Measurements from ENCODE around the gene FAM53B. TPM values are rescaled to one million over a fixed set of nuclear protein-coding genes. Genes with fewer than 3 reads are reported as not detected.

Gene FAM53B
- total RNA-seq, 1 donor from 2014 or later, result 35.9 TPM

GRCh38 chr10:124701038-124701365 lies 43.2 kb downstream of the FAM53B start:
- no peak overlapping the region for H3K4me3 Mint-ChIP-seq
- H3K36me3 Mint-ChIP-seq, result peaks cover 14% of the 10 kb centered on the region
- peaks cover 21% of the 10 kb centered on the region for H3K4me1 Mint-ChIP-seq (ENCODE audit: unreplicated experiment)
- no peaks in the 10 kb centered on the region for H3K27me3 Mint-ChIP-seq
- TF ChIP-seq, protein P1, sequence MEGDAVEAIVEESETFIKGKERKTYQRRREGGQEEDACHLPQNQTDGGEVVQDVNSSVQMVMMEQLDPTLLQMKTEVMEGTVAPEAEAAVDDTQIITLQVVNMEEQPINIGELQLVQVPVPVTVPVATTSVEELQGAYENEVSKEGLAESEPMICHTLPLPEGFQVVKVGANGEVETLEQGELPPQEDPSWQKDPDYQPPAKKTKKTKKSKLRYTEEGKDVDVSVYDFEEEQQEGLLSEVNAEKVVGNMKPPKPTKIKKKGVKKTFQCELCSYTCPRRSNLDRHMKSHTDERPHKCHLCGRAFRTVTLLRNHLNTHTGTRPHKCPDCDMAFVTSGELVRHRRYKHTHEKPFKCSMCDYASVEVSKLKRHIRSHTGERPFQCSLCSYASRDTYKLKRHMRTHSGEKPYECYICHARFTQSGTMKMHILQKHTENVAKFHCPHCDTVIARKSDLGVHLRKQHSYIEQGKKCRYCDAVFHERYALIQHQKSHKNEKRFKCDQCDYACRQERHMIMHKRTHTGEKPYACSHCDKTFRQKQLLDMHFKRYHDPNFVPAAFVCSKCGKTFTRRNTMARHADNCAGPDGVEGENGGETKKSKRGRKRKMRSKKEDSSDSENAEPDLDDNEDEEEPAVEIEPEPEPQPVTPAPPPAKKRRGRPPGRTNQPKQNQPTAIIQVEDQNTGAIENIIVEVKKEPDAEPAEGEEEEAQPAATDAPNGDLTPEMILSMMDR (conservative IDR thresholded peaks at IDR 0.05), result no peak
- no peaks in the 10 kb centered on the region for H3K9me3 Mint-ChIP-seq
- peak overlapping the region; percentile 23 for H3K27ac Mint-ChIP-seq
- DNase-seq (ENCODE audit: extremely low spot score, unreplicated experiment), result no peak

DNA sequence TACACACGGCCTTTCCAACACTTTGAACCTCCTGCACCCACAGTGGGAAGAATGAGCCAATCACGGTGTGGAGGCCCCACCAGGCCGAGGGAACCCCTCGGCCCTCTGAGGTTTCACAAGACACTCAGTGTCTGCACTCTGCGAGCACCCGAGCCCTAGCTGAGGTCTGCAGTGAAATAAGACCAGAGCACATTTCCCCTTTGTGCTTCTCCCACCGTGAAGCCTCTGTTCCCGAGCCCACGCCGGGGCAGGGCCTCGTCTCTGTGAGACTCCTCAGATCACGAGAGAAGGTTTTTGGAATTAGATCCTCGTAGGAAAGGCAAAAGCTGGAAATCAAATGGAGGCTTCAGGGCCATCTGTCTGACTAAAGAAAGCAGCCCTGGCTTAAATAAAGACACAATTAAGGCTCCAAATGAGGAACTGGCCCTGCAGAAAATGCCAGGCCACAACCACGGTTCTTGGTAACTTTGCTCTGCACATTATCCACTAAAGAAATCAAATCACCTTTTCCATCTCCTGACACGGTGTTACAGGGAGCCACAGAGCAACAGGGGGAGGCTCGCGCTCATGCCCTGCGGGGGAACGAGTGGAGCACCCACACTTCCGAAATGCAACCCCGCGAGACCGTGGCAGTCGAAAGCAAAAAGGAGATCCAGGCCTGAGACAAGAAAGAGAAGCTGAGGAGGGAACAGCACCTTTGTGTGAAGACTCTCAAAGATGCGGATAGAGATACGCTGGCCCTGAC lies 43.7 kb downstream of the FAM53B start:
- peaks cover 19% of the 10 kb centered on the region for H3K36me3 Mint-ChIP-seq
- H3K27ac Mint-ChIP-seq, result no peak overlapping the region
- H3K27me3 Mint-ChIP-seq, result no peaks in the 10 kb centered on the region
- H3K4me1 Mint-ChIP-seq (ENCODE audit: unreplicated experiment), result peaks cover 25% of the 10 kb centered on the region
- H3K4me3 Mint-ChIP-seq, result no peak overlapping the region
- TF ChIP-seq, protein P1 (conservative IDR thresholded peaks at IDR 0.05), result no peak
- no peaks in the 10 kb centered on the region for H3K9me3 Mint-ChIP-seq
- no peak for DNase-seq (ENCODE audit: extremely low spot score, unreplicated experiment)

- TF ChIP-seq, protein P1 (conservative IDR thresholded peaks at IDR 0.05), result no peak
- H3K27ac Mint-ChIP-seq, result no peak overlapping the region
- H3K9me3 Mint-ChIP-seq, result no peaks in the 10 kb centered on the region
- H3K27me3 Mint-ChIP-seq, result no peaks in the 10 kb centered on the region
- no peak overlapping the region for H3K4me3 Mint-ChIP-seq
- peaks cover 26% of the 10 kb centered on the region for H3K36me3 Mint-ChIP-seq
- no peak for DNase-seq (ENCODE audit: extremely low spot score, unreplicated experiment)
- peaks cover 32% of the 10 kb centered on the region for H3K4me1 Mint-ChIP-seq (ENCODE audit: unreplicated experiment)
These were observed 44.5 kb downstream of the FAM53B start for GRCh38 chr10:124699471-124700292.

DNA sequence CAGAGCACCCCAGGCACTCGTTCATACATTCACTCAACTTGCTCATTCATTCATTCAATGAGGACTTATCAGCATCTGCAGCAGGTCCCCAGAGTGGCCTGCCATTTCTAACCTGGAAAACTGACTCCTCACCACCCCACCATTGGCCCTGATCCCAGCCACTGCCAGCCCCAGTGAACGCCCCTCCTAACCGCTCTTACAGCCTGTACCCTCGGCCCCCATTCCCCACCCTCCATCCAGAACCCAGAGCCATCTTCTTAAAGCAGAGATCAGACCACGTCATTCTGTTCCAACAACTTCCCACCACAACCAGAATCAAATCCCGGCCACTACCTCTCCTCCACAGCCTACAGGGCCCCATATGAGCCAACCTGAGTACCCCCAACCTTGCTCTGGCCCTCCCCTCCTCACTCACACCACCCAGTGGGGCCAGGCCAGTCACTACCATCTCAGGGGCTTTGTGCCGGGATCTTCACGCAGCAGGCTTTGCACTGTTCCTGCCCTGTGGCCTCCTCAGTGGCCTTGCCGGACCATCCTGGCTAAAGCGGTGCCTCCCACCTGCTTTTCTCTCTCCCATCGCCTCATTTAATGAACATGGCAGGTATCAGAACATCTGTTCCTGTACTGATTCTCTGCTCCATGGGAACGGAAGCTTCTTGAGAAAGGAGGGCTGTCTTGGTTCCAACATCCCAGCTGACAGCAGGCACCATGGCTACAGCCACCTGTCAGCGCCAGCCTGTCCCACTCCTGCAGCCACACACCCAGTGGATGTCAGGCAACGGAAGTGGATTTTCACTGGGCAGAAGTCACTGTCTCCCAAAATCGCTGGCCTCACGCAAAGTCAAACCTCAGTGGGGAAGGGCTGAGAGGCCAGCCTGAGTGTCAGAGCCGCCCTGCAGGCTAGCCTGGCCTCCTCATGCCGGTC lies 45.4 kb downstream of the FAM53B start:
- peak overlapping the region; percentile 43 for H3K27ac Mint-ChIP-seq
- peaks cover 40% of the 10 kb centered on the region for H3K4me1 Mint-ChIP-seq (ENCODE audit: unreplicated experiment)
- no peak overlapping the region for H3K4me3 Mint-ChIP-seq
- no peaks in the 10 kb centered on the region for H3K9me3 Mint-ChIP-seq
- no peaks in the 10 kb centered on the region for H3K27me3 Mint-ChIP-seq
- peaks cover 19% of the 10 kb centered on the region for H3K36me3 Mint-ChIP-seq
- TF ChIP-seq, protein P1 (conservative IDR thresholded peaks at IDR 0.05), result no peak
- DNase-seq (ENCODE audit: extremely low spot score, unreplicated experiment), result no peak

GRCh38 chr10:124697837-124698544 lies 46.2 kb downstream of the FAM53B start:
- Mint-ChIP-seq H3K9me3 (no peaks in the 10 kb centered on the region), H3K36me3 (peaks cover 15% of the 10 kb centered on the region), H3K27me3 (no peaks in the 10 kb centered on the region), H3K4me3 (no peak overlapping the region), H3K4me1 (ENCODE audit: unreplicated experiment) (peaks cover 45% of the 10 kb centered on the region), H3K27ac (no peak overlapping the region)
- no peak for DNase-seq (ENCODE audit: extremely low spot score, unreplicated experiment)
- TF ChIP-seq, protein P1 (conservative IDR thresholded peaks at IDR 0.05), result no peak

Data from type B pancreatic cell (in vitro differentiated cells).